ENCODE results near the gene USF3.

USF3 gene

GRCh38 chr3:113654851-113655250 lies 41.6 kb downstream of the USF3 start:
- Histone ChIP-seq H3K9me3 (ENCODE audit: insufficient read depth, low read length) (no peaks in the 10 kb centered on the region), H2AFZ (ENCODE audit: low read depth, low read length, severe bottlenecking) (no peak overlapping the region), H3K27me3 (ENCODE audit: low read length) (no peaks in the 10 kb centered on the region), H3K4me2 (ENCODE audit: low read depth, low read length, poor library complexity, severe bottlenecking) (no peak overlapping the region), H3K27ac (ENCODE audit: low read depth, low read length) (no peak overlapping the region), H4K20me1 (ENCODE audit: low read depth, low read length) (no peaks in the 10 kb centered on the region), H3K4me3 (ENCODE audit: insufficient read depth, low read length, poor library complexity, severe bottlenecking) (no peak overlapping the region), H3K9me2 (replicated peaks; ENCODE audit: insufficient read depth, low read length) (no peaks in the 10 kb centered on the region), H3K36me3 (ENCODE audit: low read length) (no peaks in the 10 kb centered on the region), H3K9ac (ENCODE audit: low read length) (no peak overlapping the region), H3F3A (ENCODE audit: insufficient read depth) (no peaks in the 10 kb centered on the region), H3K79me2 (ENCODE audit: insufficient read depth, low read length) (no peaks in the 10 kb centered on the region)
- TF ChIP-seq EZH2phosphoT487 (conservative IDR thresholded peaks at IDR 0.05; ENCODE audit: low read length) (no peak), CTCF (IDR thresholded peaks at IDR 0.05; ENCODE audit: insufficient read depth, low read length, poor library complexity, severe bottlenecking) (no peak)

GRCh38 chr3:113654310-113654709 lies 42.1 kb downstream of the USF3 start:
- Histone ChIP-seq H3K27me3 (ENCODE audit: low read length) (no peaks in the 10 kb centered on the region), H3K9me2 (replicated peaks; ENCODE audit: insufficient read depth, low read length) (no peaks in the 10 kb centered on the region), H4K20me1 (ENCODE audit: low read depth, low read length) (no peaks in the 10 kb centered on the region), H3K4me2 (ENCODE audit: low read depth, low read length, poor library complexity, severe bottlenecking) (no peak overlapping the region), H3K79me2 (ENCODE audit: insufficient read depth, low read length) (no peaks in the 10 kb centered on the region), H2AFZ (ENCODE audit: low read depth, low read length, severe bottlenecking) (no peak overlapping the region), H3K9ac (ENCODE audit: low read length) (no peak overlapping the region), H3K36me3 (ENCODE audit: low read length) (no peaks in the 10 kb centered on the region), H3F3A (ENCODE audit: insufficient read depth) (no peaks in the 10 kb centered on the region), H3K27ac (ENCODE audit: low read depth, low read length) (no peak overlapping the region), H3K4me3 (ENCODE audit: insufficient read depth, low read length, poor library complexity, severe bottlenecking) (no peak overlapping the region), H3K9me3 (ENCODE audit: insufficient read depth, low read length) (no peaks in the 10 kb centered on the region)
- TF ChIP-seq CTCF (IDR thresholded peaks at IDR 0.05; ENCODE audit: insufficient read depth, low read length, poor library complexity, severe bottlenecking) (no peak), EZH2phosphoT487 (conservative IDR thresholded peaks at IDR 0.05; ENCODE audit: low read length) (no peak)

GRCh38 chr3:113649174-113649845 lies 47.1 kb downstream of the USF3 start:
- Histone ChIP-seq H3K9me3 (ENCODE audit: insufficient read depth, low read length) (peaks cover 17% of the 10 kb centered on the region), H3F3A (ENCODE audit: insufficient read depth) (no peaks in the 10 kb centered on the region), H3K4me3 (ENCODE audit: insufficient read depth, low read length, poor library complexity, severe bottlenecking) (no peak overlapping the region), H2AFZ (ENCODE audit: low read depth, low read length, severe bottlenecking) (no peak overlapping the region), H3K79me2 (ENCODE audit: insufficient read depth, low read length) (no peaks in the 10 kb centered on the region), H4K20me1 (ENCODE audit: low read depth, low read length) (no peaks in the 10 kb centered on the region), H3K27me3 (ENCODE audit: low read length) (no peaks in the 10 kb centered on the region), H3K4me2 (ENCODE audit: low read depth, low read length, poor library complexity, severe bottlenecking) (no peak overlapping the region), H3K36me3 (ENCODE audit: low read length) (no peaks in the 10 kb centered on the region), H3K9ac (ENCODE audit: low read length) (no peak overlapping the region), H3K9me2 (replicated peaks; ENCODE audit: insufficient read depth, low read length) (no peaks in the 10 kb centered on the region), H3K27ac (ENCODE audit: low read depth, low read length) (no peak overlapping the region)
- TF ChIP-seq EZH2phosphoT487 (conservative IDR thresholded peaks at IDR 0.05; ENCODE audit: low read length) (no peak), CTCF (IDR thresholded peaks at IDR 0.05; ENCODE audit: insufficient read depth, low read length, poor library complexity, severe bottlenecking) (no peak)

Data from SU-DHL-6 (cell line).